Subcutaneous adipose tissue (tissue), 4 donors: Measurements from ENCODE around the gene GUCA1A. TPM values are rescaled to one million over a fixed set of nuclear protein-coding genes. Genes with fewer than 3 reads are reported as not detected.

Experiments used
- total RNA-seq, 4 donors: library from RNA; depleted of rRNA; stranded (reverse); fragments of >200 nt; gene quantifications; one replicate each; pipeline ENCODE4 v1.1.0, GENCODE V29; 2016
- TF ChIP-seq, protein P1 (sequence below): fragments of 450-650 bp; IDR thresholded peaks from one replicate; pipeline ENCODE4 v1.5.1; 2016; ENCODE audit warnings: low read depth, mild to moderate bottlenecking, control low read depth, antibody characterized with exemption, moderate library complexity

Gene GUCA1A
- total RNA-seq, 4 donors from 2014 or later = not detected

DNA sequence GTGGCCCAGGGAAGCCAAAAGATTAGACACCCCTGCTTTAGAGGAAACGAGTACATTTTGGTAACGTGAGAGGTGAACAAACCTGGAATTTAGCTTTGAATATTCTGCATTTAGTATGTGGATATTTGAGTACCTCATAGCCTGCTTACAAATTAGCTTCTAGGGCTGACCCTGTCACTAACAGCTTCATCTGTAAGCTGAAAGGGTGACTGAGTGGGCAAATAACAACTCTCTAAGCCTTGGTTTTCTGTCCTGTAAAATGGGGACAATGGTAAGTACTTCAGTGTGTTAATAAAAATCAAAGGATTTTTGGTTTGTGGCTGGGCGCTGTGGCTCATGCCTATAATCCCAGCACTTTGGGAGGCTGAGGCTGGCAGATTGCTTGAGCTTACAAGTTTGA is 30.0 kb downstream of the GUCA1A start:
- TF ChIP-seq, protein P1, sequence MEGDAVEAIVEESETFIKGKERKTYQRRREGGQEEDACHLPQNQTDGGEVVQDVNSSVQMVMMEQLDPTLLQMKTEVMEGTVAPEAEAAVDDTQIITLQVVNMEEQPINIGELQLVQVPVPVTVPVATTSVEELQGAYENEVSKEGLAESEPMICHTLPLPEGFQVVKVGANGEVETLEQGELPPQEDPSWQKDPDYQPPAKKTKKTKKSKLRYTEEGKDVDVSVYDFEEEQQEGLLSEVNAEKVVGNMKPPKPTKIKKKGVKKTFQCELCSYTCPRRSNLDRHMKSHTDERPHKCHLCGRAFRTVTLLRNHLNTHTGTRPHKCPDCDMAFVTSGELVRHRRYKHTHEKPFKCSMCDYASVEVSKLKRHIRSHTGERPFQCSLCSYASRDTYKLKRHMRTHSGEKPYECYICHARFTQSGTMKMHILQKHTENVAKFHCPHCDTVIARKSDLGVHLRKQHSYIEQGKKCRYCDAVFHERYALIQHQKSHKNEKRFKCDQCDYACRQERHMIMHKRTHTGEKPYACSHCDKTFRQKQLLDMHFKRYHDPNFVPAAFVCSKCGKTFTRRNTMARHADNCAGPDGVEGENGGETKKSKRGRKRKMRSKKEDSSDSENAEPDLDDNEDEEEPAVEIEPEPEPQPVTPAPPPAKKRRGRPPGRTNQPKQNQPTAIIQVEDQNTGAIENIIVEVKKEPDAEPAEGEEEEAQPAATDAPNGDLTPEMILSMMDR = no peak

DNA sequence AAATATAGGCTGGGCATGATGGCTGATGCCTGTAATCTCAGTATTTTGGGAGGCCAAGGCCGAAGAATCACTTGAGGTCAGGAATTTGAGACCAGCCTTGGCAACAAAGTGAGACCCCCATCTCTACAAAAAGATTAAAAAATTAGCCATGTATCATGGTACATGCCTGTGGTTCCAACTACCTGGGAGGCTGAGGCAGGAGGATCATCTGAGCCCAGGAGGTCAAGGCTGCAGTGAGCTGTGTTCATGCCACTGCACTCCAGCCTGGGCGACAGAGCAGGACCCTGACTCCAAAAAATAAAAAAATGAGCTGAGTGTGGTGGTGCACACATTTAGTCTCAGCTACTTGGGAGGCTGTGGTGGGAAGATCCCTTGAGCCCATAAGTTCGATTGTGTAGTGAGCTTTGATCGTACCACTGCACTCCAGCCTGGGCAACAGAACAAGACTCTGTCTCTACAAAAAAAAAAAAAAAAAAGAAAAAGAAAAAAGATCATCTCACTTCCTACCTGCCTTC is 31.7 kb downstream of the GUCA1A start:
- TF ChIP-seq, protein P1 = no peak

DNA sequence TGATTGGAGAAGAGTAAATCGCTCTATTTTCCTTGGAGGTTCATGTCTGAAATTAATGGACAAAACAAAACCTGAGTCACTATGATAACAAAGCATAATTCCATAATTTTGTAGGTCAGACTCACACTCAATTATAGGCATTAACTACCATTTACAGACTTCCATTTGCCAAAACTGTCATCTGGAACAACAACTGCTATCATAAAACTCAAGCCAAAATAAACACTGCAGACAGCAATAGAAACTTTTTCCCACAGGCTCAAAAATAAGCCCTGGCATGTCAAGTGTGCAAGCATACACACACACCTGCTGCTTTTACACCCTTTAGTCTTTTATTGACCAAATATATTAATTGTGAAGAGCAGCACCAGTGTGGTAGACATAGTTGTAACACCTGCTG is 37.4 kb downstream of the GUCA1A start:
- TF ChIP-seq, protein P1 = no peak

DNA sequence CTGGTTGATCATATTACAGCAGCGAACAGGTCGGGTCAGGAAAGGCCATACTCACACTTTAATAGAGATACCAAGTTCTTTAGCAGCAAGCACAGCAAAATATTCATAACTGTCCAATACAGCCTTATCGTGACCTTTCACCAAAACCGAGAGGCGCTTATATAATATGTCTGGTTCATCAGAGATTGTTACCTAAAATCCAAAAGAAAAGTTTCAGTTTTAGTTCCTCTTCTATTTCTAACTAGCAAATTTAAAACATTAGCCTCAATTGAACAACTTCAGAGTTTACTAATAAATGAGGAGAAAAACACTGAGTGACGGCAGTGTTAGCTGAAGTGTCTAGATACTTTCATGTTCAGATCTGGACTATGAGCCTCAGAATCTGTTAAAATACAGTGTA is 38.6 kb downstream of the GUCA1A start:
- TF ChIP-seq, protein P1 = no peak

DNA sequence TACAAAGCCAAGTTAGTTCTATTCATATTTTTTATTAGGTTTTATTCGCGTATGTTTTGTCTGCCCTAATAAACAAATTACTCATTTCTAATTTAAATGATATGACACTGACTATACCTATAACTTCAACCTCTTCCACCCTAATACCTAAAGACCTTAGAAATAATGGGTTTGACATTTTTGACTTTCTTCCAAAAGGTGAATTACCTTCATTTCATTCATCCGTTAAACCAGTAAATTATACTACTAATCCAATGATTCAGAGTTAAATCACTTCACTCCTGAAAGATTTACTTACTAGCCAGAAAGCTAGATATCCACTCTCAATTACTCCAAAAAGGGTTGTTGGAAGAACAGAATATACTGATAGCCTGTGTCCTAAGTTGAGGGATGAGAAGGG is 39.3 kb downstream of the GUCA1A start:
- TF ChIP-seq, protein P1 = no peak

DNA sequence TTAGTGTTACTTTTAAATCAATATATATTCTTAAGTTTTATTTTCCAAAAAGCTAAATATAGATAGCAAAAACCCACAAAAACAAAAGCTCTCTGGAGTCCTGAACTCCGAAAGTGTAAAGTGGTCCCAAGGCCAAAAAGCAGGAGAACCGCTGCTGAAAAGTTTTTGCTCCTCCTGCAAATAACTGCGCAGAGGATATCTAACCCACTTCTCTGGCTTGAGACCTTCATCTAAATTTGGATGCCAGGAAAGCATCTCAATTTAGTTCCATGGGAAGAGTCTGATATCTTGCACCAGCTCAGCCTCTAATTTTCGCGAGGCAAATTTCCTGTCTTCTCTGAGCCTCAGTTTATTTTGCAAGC is 44.0 kb downstream of the GUCA1A start:
- TF ChIP-seq, protein P1 = no peak

DNA sequence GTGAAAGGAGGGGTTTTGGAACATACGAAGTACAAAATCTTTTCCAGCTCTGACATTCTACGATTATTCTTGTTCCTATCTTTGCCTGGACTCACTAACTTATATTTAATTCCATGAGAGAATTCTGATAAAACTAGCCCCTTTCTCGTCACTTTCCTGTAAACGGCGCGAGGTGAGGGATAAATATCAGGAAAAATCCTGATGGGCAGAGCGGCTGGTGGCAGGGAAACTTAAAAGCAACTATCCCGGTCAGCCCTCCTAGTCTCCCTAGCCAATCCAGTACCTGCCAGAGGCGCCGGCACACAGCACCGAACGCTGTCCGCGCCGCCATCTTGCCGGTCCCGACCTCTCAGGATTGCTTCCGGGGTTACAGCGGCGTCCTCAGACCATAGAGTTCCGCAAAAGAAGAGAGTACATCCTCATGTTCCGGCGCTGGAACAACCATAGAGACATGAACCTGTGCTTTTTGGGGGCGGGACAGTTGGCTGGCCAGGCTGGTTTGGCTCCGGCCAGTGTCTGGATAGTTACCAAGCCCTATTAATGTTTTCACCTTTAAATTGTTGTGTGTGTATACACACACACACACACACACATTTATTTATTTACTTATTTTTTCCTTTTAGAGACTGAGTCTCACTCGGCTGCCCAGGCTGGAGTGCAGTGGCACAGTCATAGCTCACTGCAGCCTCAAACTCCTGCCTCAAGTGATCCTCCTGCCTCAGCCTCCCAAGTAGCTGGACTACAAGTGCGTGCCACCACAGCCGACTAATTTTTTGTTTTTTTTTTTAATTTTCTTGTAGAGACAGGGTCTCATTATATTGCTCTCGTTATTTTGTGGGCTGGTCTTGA is 44.6 kb downstream of the GUCA1A start, which contains the start of gene MRPS10:
Gene MRPS10 (minus strand): TSS at position 343 of the 849 bp plus-strand sequence. CDS start 12 bp downstream, at position 331.
- TF ChIP-seq, protein P1 = no peak
